Testis (tissue), 2 donors: Measurements from ENCODE around the gene TRIM22.

Experiments used
- CTCF ChIP-seq, 3 experiments: fragments of 450-650 bp in 2 of 3; fragments of 200-600 bp in 1 of 3; sonication (generic) in 1 of 3; IDR thresholded peaks; one replicate each; pipeline ENCODE4 v1.5.1; 2016 to 2019; ENCODE audit warnings: antibody characterized with exemption in 3 of 3, mild to moderate bottlenecking in 2 of 3, moderate library complexity in 1 of 3
- POLR2A ChIP-seq: fragments of 450-650 bp; IDR thresholded peaks from one replicate; pipeline ENCODE4 v1.6.1; 2017; ENCODE audit warnings: antibody characterized with exemption, mild to moderate bottlenecking, moderate library complexity

GRCh38 chr11:5665051-5665570 is 24.5 kb upstream of the TRIM22 start:
- TF ChIP-seq CTCF (IDR thresholded peaks at IDR 0.05) = no peak
- no peak for TF ChIP-seq POLR2A
